Measurements from ENCODE around the gene WRNIP1. TPM values are rescaled to one million over a fixed set of nuclear protein-coding genes. Genes with fewer than 3 reads are reported as not detected.
"Not testable (repeated sequence)": the region's sequence is repeated elsewhere in the genome, so short reads cannot be mapped to it uniquely, and the experiment has no call there.

The WRNIP1 gene
- total RNA-seq, 2 donors from 2014 or later = 21.7 to 26.1 TPM

DNA sequence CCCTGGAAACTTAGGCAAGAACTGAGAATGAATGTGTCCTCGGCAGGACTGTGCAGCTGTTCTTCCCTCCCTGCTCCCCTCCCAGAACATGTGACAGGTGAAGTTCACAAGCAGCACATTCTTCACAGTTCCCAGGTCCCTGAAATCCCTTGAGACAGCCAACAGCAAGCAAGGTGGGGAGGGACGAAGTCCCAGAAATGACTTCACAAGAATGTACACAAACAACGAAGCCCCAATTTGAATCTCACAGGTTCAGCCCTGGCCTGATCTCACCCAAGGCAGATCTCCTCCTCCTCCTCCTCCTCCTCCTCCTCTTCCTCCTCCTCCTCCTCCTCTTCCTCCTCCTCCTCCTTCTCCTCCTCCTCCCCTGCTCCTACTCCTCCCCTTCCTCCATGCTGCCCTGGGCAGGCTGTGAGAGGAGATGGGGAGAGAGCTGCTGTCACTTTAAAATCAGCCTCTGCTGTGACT lies 32.4 kb downstream of the WRNIP1 start:
- no peak for DNase-seq (ENCODE audit: low spot score)
- intact Hi-C loops (cut with DNase I) = loop anchor here in 1 of 2 donors (10.0 kb wide), 2 partner anchors 47 to 137 kb away; partner anchors contain the start of gene SERPINB1

DNA sequence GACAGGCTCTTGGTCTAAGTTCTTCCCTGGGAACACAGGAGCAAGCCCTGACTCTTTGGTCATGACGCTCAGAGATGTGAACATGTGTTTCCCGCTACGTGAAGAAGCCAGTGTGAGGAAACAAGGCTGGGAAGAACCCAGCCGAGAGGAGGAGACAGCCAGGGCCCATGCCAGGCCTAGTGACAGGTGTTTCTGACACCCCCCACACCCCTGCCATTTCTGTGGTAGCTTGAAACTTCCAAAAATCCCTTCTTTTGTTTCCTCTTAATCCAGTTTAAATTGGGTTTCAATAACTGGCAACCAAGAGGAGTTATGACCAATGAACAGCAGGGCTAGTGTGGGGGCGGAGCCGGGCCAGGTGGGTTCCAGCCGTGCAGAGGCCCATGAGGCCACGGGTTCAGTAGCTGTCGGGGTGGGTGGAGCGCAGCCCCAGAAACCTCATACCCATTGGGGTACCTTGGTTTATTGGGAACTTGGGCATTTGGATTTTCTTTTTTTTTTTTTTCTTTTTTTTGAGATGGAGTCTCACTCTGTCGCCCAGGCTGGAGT lies 33.5 kb downstream of the WRNIP1 start:
- DNase-seq (ENCODE audit: low spot score) = no peak
- intact Hi-C loops (cut with DNase I) = loop anchor here in 1 of 2 donors (10.0 kb wide), 2 partner anchors 46 to 136 kb away; partner anchors contain the start of gene SERPINB1

DNA sequence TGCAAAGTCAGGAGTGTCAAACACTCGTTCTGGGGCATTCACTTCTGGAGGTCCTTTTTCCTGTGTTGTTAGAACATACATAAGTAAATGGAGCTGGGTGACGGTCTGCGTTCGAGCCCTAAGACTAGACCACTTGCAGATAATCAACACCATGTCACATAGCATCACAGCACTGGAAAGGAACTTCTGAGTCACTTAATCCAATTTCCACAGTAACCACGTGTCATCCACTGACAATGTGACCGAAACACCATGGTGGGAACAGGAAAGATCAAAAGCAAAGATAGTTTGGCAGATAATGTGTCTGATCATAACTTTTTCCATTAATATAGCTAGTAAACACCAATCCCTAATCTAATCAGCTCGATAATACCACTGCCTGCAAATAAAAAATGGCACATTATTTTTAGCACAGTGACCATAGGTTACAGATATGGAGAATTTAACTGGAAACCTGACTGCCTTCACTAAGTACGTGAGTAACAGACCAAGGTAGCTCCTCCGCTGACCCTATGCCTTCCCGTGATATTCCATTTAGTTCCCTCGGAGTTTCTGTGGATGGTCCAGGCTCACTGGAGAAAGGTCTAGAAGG lies 34.8 kb downstream of the WRNIP1 start:
- intact Hi-C loops (cut with DNase I) = loop anchor here in 1 of 2 donors (10.0 kb wide), 2 partner anchors 45 to 135 kb away; partner anchors contain the start of gene SERPINB1
- DNase-seq (ENCODE audit: low spot score) = no peak

DNA sequence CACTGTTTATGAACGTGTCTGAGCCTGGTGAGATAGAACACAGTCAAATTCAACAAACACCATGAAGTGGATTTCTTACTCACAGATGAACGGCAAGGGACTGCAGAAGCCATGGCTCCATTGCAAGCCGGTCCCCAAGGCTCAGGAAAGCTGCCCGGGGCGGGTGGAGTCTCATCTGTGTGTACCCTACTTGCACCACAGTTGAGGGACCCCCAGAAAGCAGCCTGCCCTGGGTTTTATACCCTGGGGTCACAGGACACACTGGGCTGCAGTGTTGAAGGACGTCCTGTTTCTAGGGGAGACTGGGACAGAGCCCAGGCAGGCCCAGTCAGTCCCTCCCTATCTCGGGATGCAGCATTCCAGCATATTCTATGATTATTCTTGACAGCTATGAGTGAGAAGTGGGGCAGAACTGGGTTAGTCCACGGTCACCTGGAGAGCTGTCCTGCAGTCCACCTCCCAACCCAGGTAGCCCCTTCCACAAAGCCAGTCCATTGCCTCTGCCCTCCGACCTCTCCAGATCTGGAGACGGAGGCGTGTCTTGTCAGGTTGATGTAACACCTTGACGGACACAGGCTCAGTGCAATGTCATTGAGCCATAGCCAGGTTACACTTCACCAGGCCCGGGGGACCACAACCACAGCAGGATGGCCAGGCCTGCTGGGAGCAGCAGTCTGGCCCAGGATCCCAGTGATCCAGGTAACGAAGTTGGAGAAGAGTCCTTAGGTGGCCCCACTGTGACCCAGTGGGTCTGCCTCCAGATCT lies 35.5 kb downstream of the WRNIP1 start:
- no peak for DNase-seq (ENCODE audit: low spot score)
- intact Hi-C loops (cut with DNase I) = no loop called here

DNA sequence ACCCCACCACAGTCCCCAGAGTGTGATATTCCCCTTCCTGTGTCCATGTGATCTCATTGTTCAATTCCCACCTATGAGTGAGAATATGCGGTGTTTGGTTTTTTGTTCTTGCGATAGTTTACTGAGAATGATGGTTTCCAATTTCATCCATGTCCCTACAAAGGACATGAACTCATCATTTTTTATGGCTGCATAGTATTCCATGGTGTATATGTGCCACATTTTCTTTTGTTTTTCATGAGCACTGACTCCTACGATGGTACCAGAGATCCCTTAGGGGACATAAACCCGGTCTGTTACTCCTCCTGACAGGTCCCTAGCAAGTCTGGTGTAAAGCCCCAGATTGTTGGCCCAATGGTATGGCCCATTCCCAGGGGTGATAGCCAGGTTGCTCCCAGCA lies 36.5 kb downstream of the WRNIP1 start:
- DNase-seq (ENCODE audit: low spot score); intact Hi-C loops (cut with DNase I): not testable (repeated sequence)

DNA sequence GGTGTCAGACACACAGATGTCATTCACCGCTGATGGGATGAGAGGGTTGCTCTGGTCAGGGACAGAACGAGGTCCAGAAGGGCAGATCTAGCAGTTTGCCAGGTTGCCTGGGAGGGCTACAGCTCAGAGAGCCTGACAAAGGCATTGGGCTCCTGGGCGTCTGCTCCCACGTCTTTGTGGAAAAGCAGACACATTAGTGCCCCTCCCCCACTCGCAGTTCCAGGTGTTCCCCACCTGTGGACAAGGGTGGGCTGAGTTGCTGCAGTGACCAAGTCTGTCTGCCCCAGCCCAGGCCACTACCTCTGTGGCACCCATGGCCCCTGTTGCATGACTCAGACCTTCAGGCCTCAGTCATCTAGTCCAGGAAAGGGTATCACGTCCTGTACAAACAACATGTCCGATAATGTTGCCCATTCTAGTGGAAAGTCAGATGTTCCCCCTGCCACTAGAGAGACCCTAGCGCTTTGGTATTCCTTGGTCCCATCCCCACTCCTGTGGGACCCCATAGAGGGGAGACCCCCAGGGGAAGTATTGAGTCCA lies 37.4 kb downstream of the WRNIP1 start:
- no peak for DNase-seq (ENCODE audit: low spot score)
- intact Hi-C loops (cut with DNase I) = no loop called here

DNA sequence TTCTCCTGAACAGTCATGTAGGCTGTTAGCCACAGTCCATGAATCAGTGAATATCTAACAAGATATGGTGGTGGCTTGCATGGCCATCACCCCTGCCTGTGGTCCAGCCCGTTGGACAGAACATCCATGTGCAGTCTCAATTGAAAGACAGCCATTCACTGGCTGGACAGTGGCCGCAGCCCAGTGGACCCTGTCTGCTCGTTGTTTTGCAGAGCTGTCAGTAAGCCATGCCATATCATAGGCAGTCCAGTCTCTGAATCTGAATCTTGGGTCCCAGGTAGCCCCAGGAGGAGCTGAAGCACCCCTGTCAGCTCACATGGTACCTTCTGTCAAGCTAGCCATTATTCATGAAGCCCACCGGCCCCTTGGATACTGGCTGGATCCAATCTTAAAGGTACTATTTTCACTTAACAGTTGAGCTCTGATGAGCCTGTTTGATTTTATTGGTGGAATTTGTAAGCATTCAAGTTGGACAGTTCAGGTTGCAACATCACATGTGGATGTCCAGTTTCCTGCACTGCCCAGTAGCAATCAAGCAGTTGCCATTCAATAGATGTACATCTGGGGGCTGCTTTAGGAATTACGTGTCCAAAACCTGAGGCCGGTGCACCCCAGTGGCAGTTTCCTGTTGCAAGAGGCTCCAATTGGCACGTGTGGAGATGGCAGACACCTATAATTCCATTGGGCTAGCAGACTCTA lies 38.7 kb downstream of the WRNIP1 start:
- intact Hi-C loops (cut with DNase I) = no loop called here
- DNase-seq (ENCODE audit: low spot score) = no peak

DNA sequence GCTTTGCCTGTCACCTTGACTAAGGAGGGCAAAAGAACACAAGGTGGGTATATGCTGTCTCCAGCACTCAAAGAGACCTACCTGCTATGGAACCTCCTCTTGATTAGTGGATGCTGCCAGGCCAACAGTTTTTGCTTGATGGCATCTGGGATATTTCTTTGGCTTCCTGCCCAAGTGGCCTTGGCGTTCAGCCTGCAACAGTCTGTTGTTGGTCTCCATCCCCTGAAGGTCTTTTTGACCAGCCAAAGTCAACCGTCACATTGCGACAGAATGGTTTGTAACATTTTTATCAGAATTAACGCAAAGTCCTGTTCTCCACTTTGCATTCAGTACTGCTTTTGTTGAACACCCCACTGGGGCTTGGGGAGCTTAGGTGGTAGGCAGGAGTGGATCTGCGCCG lies 39.3 kb downstream of the WRNIP1 start:
- intact Hi-C loops (cut with DNase I) = no loop called here
- DNase-seq (ENCODE audit: low spot score) = no peak

DNA sequence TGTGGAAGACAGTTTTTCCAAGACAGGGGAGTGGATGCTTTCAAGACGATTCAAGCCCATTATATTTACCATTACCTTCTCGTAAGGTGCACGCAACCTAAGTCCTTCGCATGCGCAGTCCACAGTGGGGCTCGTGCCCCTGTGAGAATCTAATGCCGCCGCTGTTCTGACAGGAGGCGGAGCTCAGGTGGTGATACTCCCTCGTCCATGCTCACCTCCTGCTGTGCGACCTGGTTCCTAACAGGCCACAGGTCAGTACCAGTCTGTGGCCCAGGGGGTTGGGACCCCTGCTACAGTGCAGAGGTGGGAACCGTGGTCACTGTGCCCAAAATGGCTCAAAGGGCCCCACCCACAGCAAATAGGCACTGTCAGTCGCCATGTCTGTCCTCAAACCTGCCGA lies 39.8 kb downstream of the WRNIP1 start:
- intact Hi-C loops (cut with DNase I) = no loop called here

DNA sequence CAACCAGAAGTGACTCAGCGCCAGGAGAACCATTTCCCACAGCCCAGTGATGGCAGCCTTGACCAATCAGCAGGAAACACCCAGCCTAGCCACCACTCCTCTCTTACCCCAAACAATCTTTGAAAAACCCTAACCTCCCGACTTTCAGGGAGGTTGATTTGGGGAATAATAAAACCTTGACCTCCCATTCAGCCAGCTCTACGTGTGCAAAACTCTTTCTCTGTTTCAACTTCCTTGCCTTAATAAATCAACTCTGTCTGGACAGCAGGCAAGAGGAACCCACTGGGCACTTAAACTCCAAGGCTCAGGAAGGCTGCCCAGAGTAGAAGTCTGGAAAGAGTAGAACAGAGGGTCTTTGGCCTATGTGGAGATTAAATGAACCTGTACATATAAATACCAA lies 41.5 kb downstream of the WRNIP1 start:
- intact Hi-C loops (cut with DNase I) = no loop called here
- DNase-seq (ENCODE audit: low spot score) = no peak

More for the DNA sequence above, 39.8 kb downstream of the WRNIP1 start:
- no peak for DNase-seq (ENCODE audit: low spot score)

DNA sequence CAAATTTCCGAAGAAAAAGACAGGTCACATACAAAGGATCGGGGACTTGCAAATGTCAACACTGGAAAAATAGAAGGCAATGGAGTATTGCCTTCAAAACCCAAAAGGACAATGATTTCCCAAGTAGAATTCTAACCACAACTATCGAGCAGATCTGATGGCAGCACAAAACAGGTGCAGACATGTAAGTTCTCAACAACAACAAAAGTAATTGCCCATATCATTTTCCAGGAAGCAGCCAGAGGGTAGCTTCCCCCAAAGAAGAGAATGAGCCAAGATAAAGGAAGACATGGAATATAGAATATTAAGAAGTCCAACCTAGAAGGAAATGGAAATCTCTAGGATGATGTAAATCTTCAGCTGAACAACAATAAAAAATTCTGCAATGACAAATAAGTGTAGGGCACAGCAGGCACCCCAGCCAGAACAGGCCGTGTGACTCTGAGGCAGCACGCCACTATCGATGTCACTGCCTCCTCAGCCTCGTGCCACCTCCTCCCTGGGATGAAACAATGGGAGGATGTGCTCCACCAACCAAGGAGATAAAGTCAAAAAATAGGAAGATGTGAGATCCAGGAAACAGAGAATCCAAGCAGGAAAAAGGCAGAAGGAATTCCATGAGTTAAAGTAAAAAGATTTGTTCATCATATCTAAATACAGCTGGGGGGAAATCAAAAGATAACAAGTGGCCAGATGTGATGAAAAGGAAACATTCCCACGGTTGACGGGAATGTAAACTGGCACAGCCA lies 42.3 kb downstream of the WRNIP1 start:
- no peak for DNase-seq (ENCODE audit: low spot score)
- intact Hi-C loops (cut with DNase I) = no loop called here

DNA sequence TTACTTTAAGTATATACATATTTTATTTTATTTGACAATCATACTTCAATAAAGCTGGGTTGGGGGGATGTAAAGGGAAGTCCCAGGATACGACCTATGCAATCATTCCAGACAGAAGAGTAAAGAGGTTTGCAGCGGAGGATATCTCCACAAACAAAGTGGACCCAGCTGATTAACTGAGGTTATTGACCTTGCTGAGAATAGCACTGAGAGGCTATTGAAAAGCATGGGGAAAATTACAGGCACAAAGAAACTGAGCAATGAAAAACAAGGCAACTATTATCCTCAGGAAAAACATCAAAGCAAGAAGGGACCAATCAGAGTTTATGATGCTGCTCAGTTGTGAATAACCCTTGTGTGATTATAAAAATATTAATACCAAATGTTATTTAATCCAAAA lies 43.8 kb downstream of the WRNIP1 start:
- DNase-seq (ENCODE audit: low spot score) = no peak

DNA sequence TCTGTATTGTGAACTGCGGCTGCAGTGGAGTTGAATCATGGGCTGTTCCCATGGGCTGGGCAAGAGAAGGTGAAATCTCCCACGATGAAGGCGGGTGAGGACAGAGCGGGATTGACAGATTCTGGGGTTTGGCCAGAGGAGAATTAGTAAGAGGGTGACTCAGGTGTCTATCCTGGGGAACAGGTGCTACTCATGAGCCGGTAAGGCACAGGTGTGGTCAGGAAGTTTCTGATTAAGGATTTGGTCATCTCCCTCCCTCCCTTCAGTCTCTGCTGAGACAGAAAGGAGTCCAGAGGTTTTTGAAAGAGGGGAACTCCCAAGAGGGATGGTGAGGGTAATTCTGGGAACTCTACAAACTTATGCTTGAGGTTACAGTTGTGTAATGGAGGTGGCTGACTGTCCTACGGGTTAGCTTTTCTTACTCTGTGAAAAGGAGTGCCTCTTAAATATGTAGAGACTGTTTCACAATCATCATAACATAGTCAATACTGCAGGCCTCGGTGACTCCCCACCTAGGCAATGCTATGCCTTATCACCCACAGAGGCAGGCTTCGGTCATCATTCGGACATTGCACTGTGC lies 45.0 kb downstream of the WRNIP1 start:
- intact Hi-C loops (cut with DNase I) = no loop called here
- DNase-seq (ENCODE audit: low spot score) = no peak

More for the DNA sequence above, 43.8 kb downstream of the WRNIP1 start:
- intact Hi-C loops (cut with DNase I) = no loop called here

DNA sequence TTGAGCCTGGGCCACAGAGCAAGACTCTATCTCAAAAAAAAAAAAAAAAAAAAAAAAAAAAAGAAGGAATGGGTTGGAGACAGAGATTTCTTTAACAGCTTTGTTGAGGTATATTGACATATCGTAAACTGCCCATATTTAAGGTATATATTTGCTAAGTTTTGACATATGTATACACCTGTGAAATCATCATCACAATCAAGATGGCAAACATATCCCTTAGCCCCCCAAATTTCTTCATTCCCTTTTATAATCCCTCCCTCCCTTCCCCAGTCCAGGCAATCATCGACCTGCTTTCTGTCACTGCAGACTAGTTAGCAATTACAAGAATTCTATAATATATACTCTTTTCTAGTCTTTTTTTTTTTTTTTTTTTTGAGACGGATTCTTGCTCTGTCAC lies 47.5 kb downstream of the WRNIP1 start:
- intact Hi-C loops (cut with DNase I) = no loop called here
- DNase-seq (ENCODE audit: low spot score) = no peak

DNA sequence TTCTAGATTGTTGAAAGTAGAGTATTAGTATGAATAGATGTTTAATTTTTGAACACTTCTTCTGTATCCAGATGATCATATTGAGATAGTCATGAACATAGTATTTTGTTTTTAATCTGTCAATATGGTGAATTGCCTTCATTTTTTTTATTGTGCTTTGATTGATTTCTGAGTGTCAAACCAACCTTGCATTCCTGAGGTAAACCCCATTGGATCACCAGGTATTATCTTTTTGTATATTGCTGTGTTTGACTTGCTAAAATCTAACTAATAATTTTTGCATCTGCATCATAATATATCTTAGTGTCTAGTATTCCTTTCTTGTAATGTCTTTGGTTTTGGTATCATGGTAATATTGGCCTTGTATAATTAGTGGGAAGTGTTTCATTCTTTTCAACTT lies 51.0 kb downstream of the WRNIP1 start:
- no peak for DNase-seq (ENCODE audit: low spot score)
- intact Hi-C loops (cut with DNase I) = no loop called here

DNA sequence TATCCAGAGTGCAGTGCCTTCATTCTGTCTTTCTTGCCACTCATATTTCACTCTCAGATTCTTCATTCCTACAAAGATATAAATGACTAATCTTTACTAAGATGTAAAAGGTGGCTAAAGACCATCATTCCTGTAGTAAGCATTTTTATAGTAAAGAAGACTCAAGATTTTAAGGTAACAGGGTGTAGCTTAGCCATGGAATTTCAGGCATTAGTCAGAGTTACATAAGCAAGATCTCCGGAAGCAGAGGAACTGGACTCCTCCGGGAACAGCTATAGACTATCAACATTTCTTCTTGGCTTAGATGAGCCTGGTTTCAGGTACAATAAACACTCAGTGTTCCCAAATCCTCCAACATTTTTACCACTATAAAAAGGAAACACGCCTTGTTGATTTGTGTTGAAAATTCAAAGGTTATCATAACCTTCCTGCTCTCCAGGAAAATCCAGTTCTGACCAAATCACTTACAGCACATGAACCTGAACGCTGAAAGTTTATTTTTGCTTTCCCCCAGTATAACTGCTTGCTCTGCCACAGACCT lies 52.8 kb downstream of the WRNIP1 start:
- no peak for DNase-seq (ENCODE audit: low spot score)
- intact Hi-C loops (cut with DNase I) = no loop called here

DNA sequence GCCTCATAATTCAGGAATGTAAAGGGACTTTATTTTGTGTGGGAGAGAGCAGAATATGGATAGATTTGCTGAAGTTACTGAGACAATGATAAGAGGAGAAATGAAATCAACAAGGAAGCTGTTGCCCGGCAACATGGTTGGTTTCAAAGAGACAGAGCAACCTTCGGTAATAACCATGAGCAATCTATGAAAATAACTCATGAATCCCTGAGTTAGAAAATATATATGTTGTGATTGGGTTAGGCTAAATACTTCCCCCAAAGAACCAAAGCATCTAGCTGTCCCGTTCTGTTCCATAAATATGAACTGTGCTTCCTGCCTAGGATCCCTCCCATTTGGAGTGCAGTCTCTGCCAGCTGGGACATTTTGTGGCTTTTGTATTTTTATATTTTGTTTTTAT lies 53.4 kb downstream of the WRNIP1 start:
- no peak for DNase-seq (ENCODE audit: low spot score)
- intact Hi-C loops (cut with DNase I) = no loop called here

DNA sequence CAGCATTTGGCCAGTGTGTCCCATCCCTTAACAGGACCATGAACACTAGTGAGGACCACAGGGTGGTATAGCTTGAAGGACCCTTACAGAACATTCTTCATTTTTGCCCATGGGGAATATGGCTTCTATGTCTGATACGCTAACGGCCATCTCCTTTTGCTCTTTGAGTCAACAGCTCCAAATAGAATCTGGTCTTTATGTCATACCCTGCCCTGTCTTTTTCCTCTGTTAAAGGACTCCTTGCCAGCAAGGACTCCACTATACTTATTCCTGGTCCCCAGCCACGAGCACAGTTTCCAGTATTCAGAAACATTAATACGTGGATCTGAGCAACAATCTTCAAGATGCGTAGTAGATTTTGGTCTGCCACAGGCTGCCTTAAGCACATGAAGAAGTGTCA lies 53.9 kb downstream of the WRNIP1 start:
- intact Hi-C loops (cut with DNase I) = no loop called here
- no peak for DNase-seq (ENCODE audit: low spot score)
